Immature natural killer cell (primary cell): ENCODE results near the gene RTBDN. TPM values are rescaled to one million over a fixed set of nuclear protein-coding genes. Genes with fewer than 3 reads are reported as not detected.
"Not testable (repeated sequence)": the region's sequence is repeated elsewhere in the genome, so short reads cannot be mapped to it uniquely, and the experiment has no call there.

Source experiments
- DNase-seq, 3 donors: peaks; one replicate each; pipeline ENCODE4 v3.0.0; 2022; ENCODE audit warnings: mixed read lengths in 1 of 3
- H3K27ac Mint-ChIP-seq, 6 donors: one replicate each; pipeline ENCODE4 v1.8.0; 2020; ENCODE audit warnings: mixed read lengths in 6 of 6, mild to moderate bottlenecking in 5 of 6, inconsistent platforms in 4 of 6, moderate library complexity in 3 of 6
- H3K27me3 Mint-ChIP-seq, 3 donors: one replicate each; pipeline ENCODE4 v1.8.0; 2020 to 2021; ENCODE audit warnings: low read depth in 3 of 3, mild to moderate bottlenecking in 3 of 3, mixed read lengths in 3 of 3, moderate library complexity in 3 of 3, inconsistent platforms in 1 of 3
- H3K36me3 Mint-ChIP-seq, 3 donors: one replicate each; pipeline ENCODE4 v1.8.0; 2020; ENCODE audit warnings: mixed read lengths in 3 of 3, inconsistent platforms in 2 of 3, mild to moderate bottlenecking in 2 of 3
- H3K4me1 Mint-ChIP-seq, 2 donors: one replicate each; pipeline ENCODE4 v1.8.0; 2020; ENCODE audit warnings: inconsistent platforms in 2 of 2, mild to moderate bottlenecking in 2 of 2, mixed read lengths in 2 of 2, moderate library complexity in 1 of 2
- H3K4me3 Mint-ChIP-seq, 5 donors: one replicate each; pipeline ENCODE4 v1.8.0; 2020; ENCODE audit warnings: mild to moderate bottlenecking in 5 of 5, mixed read lengths in 5 of 5, inconsistent platforms in 3 of 5, moderate library complexity in 3 of 5
- H3K9me3 Mint-ChIP-seq, 6 donors: one replicate each; pipeline ENCODE4 v1.8.0; 2020; ENCODE audit warnings: mild to moderate bottlenecking in 6 of 6, mixed read lengths in 6 of 6, inconsistent platforms in 4 of 6, moderate library complexity in 3 of 6
- polyA plus RNA-seq, 3 donors: library from polyadenylated mRNA; unstranded; fragments of 300-500 nt; fragmentation: Illumina TruSeq; gene quantifications; one replicate each; pipeline ENCODE4 v1.2.3, GENCODE V29; 2021

Gene RTBDN
- polyA plus RNA-seq, 3 donors from 2014 or later: not detected

DNA sequence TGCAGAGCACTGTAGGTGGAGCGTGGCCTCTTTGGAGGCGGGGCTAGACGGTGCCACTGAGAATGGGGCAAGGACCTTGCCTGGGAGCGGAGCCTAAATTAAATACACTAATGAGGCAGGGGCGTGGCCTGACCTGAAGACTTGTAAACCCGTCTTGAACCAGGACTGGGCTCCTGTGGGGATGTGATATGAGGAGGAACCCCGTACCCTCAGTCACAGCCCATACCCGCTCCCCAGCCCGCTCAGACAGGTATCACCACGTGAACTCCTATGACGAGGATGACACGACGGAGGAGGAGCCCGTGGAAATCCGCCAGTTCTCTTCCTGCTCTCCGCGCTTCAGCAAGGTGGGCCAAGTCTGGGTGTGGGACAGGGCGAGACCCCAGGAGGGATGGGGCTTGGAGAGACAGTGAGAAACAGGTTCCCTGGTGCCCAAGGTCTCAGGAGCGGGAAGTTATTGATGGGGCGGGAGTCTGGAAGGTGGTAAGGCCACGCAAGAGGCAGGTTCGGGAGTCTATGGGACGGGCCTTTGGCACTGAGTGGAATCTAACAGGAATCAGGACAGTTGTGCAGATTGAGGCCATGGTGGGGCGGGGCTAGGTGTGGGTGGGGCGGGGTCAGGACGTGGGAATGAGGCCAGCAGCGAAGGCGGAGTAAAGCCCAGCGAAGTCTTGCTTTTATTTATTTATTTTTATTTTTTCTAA, 32.2 kb upstream of the RTBDN start:
- peaks cover 4 to 7% (median 5%) of the 10 kb centered on the region in 3 donors for H3K27me3 Mint-ChIP-seq
- peak overlapping the region; percentile 76 to 83 (median 77) for H3K4me3 Mint-ChIP-seq
- peaks cover 6 to 9% of the 10 kb centered on the region in 2 donors for H3K4me1 Mint-ChIP-seq
- DNase-seq: no peak
- H3K36me3 Mint-ChIP-seq: no peaks in the 10 kb centered on the region
- no peaks in the 10 kb centered on the region for H3K9me3 Mint-ChIP-seq
- H3K27ac Mint-ChIP-seq: peak overlapping the region in 2 of 6 donors; percentile 24 to 56

DNA sequence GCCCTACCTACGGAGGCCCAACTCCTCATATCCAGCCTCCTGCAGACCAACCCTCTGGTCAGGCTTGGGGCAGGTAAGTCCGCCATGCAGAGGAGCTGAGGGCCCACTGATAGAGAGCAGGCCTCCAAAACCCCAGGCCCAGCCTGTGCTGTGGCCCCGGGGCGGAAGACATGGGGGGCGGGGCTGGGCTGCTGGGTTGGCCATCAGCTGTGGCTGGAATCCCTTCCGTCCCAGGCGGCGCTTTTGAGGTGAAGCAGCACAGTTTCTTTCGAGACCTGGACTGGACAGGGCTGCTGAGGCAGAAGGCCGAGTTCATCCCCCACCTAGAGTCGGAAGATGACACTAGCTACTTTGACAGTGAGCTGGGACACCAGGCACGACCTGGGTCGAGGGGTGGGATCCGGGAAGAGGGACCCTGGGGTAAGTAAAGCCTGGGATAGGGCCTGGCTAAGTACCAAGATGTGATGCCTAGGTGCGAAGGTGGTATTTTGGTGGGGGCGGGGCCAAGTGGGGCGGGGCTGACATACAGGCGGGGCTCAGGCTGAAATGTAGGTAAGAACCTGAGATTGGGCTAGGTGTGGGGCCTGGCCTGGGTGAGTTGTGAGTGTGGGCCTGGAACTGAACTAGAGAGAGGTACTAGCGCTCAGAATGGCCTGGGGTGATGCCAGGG, 31.5 kb upstream of the RTBDN start:
- peaks cover 6 to 9% of the 10 kb centered on the region in 2 donors for H3K4me1 Mint-ChIP-seq
- no peaks in the 10 kb centered on the region for H3K9me3 Mint-ChIP-seq
- DNase-seq: no peak
- H3K36me3 Mint-ChIP-seq: no peaks in the 10 kb centered on the region
- peak overlapping the region in 1 of 6 donors; percentile 24 for H3K27ac Mint-ChIP-seq
- H3K27me3 Mint-ChIP-seq: peaks cover 5 to 10% (median 5%) of the 10 kb centered on the region in 3 donors
- peak overlapping the region in 2 of 5 donors; percentile 56 to 70 for H3K4me3 Mint-ChIP-seq

GRCh38 chr19:12864721-12865715, 30.6 kb upstream of the RTBDN start:
- Mint-ChIP-seq H3K4me1 (peaks cover 6 to 9% of the 10 kb centered on the region in 2 donors), H3K9me3 (no peaks in the 10 kb centered on the region), H3K36me3 (no peaks in the 10 kb centered on the region), H3K27me3 (peaks cover 5 to 10% (median 5%) of the 10 kb centered on the region in 3 donors), H3K27ac (no peak overlapping the region), H3K4me3 (peak overlapping the region in 1 of 5 donors; percentile 18)
- no peak for DNase-seq

- H3K27ac Mint-ChIP-seq: no peak overlapping the region
- no peaks in the 10 kb centered on the region for H3K36me3 Mint-ChIP-seq
- no peak overlapping the region for H3K4me3 Mint-ChIP-seq
- no peak for DNase-seq
- H3K9me3 Mint-ChIP-seq: no peaks in the 10 kb centered on the region
- peaks cover 6 to 9% of the 10 kb centered on the region in 2 donors for H3K4me1 Mint-ChIP-seq
- peaks cover 5 to 10% (median 5%) of the 10 kb centered on the region in 3 donors for H3K27me3 Mint-ChIP-seq
Measured at GRCh38 chr19:12864143-12864542, 29.8 kb upstream of the RTBDN start.

DNA sequence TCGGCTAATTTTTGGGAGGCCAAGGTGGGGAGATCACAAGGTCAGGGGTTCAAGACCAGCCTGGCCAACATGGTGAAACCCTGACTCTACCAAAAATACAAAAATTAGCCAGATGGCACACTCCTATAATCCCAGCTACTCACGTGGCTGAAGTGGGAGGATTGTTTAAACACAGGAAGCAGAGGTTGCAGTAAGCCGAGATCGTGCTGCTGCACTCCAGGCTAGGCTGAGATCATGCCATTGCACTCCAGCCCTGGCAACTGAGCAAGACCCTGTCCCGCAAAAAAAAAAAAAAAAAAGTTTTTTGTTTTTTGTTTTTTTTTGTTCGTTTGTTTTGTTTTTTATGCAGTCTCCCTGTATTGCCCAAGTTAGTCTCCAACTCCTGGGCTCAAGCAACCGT, 25.2 kb upstream of the RTBDN start:
- no peak for DNase-seq
- Mint-ChIP-seq H3K4me1 (no peaks in the 10 kb centered on the region), H3K27ac (no peak overlapping the region), H3K27me3 (peaks cover 3 to 7% (median 5%) of the 10 kb centered on the region in 3 donors), H3K36me3 (peaks cover 0 to 3% (median 0%) of the 10 kb centered on the region in 3 donors), H3K4me3 (no peak overlapping the region), H3K9me3 (peaks cover 0 to 14% (median 2%) of the 10 kb centered on the region in 6 donors)

- DNase-seq: no peak
- Mint-ChIP-seq H3K27ac (no peak overlapping the region), H3K9me3 (peaks cover 0 to 14% (median 2%) of the 10 kb centered on the region in 6 donors), H3K27me3 (peaks cover 1 to 7% (median 4%) of the 10 kb centered on the region in 3 donors), H3K4me1 (no peaks in the 10 kb centered on the region), H3K4me3 (no peak overlapping the region), H3K36me3 (peaks cover 0 to 3% (median 0%) of the 10 kb centered on the region in 3 donors)
Measured at GRCh38 chr19:12858041-12858928, 23.9 kb upstream of the RTBDN start.

- DNase-seq: no peak
- no peaks in the 10 kb centered on the region for H3K4me1 Mint-ChIP-seq
- H3K27me3 Mint-ChIP-seq: peaks cover 1 to 6% (median 4%) of the 10 kb centered on the region in 3 donors
- H3K36me3 Mint-ChIP-seq: peaks cover 0 to 3% (median 0%) of the 10 kb centered on the region in 3 donors
- peaks cover 0 to 14% (median 2%) of the 10 kb centered on the region in 6 donors for H3K9me3 Mint-ChIP-seq
- H3K4me3 Mint-ChIP-seq: no peak overlapping the region
- H3K27ac Mint-ChIP-seq: no peak overlapping the region
Measured at GRCh38 chr19:12856653-12857052, 22.3 kb upstream of the RTBDN start.

DNA sequence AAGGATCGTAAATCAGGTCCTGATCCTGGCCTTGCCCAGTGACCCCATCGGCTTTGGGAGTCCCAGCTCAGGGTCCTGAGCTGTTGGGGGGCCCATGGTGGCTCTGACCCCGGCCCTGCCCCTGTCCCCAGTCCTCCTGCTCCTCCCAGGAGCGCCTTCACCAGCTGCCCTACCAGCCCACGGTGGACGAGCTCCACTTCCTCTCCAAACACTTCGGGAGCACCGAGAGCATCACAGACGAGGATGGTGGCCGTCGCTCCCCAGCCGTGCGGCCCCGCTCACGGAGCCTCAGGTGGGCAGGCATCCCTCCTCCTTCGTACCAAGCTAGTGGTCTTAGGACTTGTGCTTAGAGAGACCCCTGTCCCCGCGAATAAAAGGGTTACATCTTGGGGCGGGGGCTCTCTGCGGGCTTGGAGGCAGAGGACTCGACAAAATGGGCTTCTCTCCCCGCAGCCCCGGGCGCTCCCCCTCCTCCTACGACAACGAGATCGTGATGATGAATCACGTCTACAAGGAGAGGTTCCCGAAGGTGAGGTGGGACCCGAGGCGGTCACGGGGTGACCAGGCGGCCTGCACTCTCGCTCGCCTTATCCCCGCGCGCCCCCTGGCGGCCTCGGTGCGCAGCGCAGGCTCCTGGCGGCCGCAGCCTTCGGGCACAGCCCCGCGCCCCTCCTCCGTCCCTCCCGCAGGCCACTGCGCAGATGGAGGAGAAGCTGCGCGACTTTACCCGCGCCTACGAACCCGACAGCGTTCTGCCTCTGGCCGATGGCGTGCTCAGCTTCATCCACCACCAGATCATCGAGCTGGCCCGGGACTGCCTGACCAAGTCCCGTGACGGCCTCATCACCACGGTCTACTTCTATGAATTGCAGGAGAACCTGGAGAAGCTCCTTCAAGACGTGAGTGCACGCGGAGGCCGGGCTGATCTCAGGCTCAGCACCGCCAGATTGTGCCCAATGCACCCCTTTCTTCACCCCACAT, 13.1 kb upstream of the RTBDN start:
- no peaks in the 10 kb centered on the region for H3K36me3 Mint-ChIP-seq
- DNase-seq: peak; percentile 80 to 82 (median 80)
- H3K27ac Mint-ChIP-seq: no peak overlapping the region
- peaks cover 0 to 2% (median 0%) of the 10 kb centered on the region in 6 donors for H3K9me3 Mint-ChIP-seq
- H3K4me3 Mint-ChIP-seq: peak overlapping the region in 1 of 5 donors; percentile 42
- peaks cover 6 to 10% (median 6%) of the 10 kb centered on the region in 3 donors for H3K27me3 Mint-ChIP-seq
- peaks cover 3 to 6% of the 10 kb centered on the region in 2 donors for H3K4me1 Mint-ChIP-seq

GRCh38 chr19:12846613-12847012, 12.2 kb upstream of the RTBDN start:
- H3K4me1 Mint-ChIP-seq, DNase-seq, H3K36me3 Mint-ChIP-seq, H3K27ac Mint-ChIP-seq, H3K9me3 Mint-ChIP-seq: not testable (repeated sequence)
- peaks cover 8 to 11% (median 11%) of the 10 kb centered on the region in 3 donors for H3K27me3 Mint-ChIP-seq
- peak overlapping the region in 1 of 5 donors; percentile 31 for H3K4me3 Mint-ChIP-seq

- no peak overlapping the region for H3K27ac Mint-ChIP-seq
- peaks cover 0 to 4% (median 0%) of the 10 kb centered on the region in 6 donors for H3K9me3 Mint-ChIP-seq
Measured at GRCh38 chr19:12843999-12844732, 9.8 kb upstream of the RTBDN start.

GRCh38 chr19:12843328-12843727, 8.9 kb upstream of the RTBDN start:
- no peak for DNase-seq
- no peak overlapping the region for H3K4me3 Mint-ChIP-seq
- H3K27me3 Mint-ChIP-seq: peaks cover 14 to 30% (median 15%) of the 10 kb centered on the region in 3 donors
- peaks cover 0 to 4% (median 0%) of the 10 kb centered on the region in 6 donors for H3K9me3 Mint-ChIP-seq
- no peak overlapping the region for H3K27ac Mint-ChIP-seq
- H3K4me1 Mint-ChIP-seq: peaks cover 26 to 38% of the 10 kb centered on the region in 2 donors
- H3K36me3 Mint-ChIP-seq: peaks cover 0 to 5% (median 0%) of the 10 kb centered on the region in 3 donors

More at GRCh38 chr19:12843999-12844732, 9.8 kb upstream of the RTBDN start:
- Mint-ChIP-seq H3K36me3 (peaks cover 0 to 5% (median 0%) of the 10 kb centered on the region in 3 donors), H3K4me3 (no peak overlapping the region), H3K4me1 (peaks cover 24 to 32% of the 10 kb centered on the region in 2 donors), H3K27me3 (peaks cover 14 to 27% (median 14%) of the 10 kb centered on the region in 3 donors)
- DNase-seq: no peak
